ENCODE measurements around the gene PTH1R.

PTH1R gene

DNA sequence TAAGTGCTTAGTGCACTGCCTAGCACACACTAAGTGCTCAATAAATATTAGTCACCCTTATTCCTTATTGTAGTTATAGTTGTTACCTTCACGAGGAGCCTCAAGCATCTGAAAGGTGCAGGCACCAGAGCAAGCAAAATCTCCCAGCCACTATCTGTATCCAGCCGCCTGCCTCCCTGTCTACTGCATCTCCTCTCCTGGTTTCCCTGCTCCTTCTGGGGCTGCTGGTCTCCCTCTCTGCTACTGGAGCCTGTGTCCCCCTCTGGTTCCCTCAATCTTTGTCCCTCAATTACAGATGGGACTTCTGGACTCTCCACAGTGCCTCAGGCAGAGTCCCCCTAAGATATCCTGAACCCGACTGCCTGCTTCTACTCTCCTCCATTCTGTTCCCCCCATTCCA is 33.1 kb upstream of the PTH1R start:
- Mint-ChIP-seq H3K27ac (no peak overlapping the region), H3K9me3 (peaks cover 45% of the 10 kb centered on the region), H3K4me3 (peak overlapping the region; percentile 49), H3K4me1 (peaks cover 34% of the 10 kb centered on the region), H3K36me3 (ENCODE audit: low read depth) (peaks cover 24% of the 10 kb centered on the region), H3K27me3 (ENCODE audit: low read depth, poor library complexity) (no peaks in the 10 kb centered on the region)
- DNase-seq, result no peak
- no peak for TF ChIP-seq CTCF (IDR thresholded peaks at IDR 0.05)

- no peak overlapping the region for H3K27ac Mint-ChIP-seq
- TF ChIP-seq CTCF (IDR thresholded peaks at IDR 0.05), result no peak
- H3K9me3 Mint-ChIP-seq, result peaks cover 42% of the 10 kb centered on the region
- peaks cover 36% of the 10 kb centered on the region for H3K4me1 Mint-ChIP-seq
- H3K4me3 Mint-ChIP-seq, result peak overlapping the region; percentile 49
- no peak for DNase-seq
- peaks cover 23% of the 10 kb centered on the region for H3K36me3 Mint-ChIP-seq (ENCODE audit: low read depth)
- no peaks in the 10 kb centered on the region for H3K27me3 Mint-ChIP-seq (ENCODE audit: low read depth, poor library complexity)
These were observed 32.6 kb upstream of the PTH1R start for GRCh38 chr3:46844881-46845312.

- Mint-ChIP-seq H3K4me3 (peak overlapping the region; percentile 72), H3K36me3 (ENCODE audit: low read depth) (peaks cover 21% of the 10 kb centered on the region), H3K9me3 (peaks cover 38% of the 10 kb centered on the region), H3K27me3 (ENCODE audit: low read depth, poor library complexity) (no peaks in the 10 kb centered on the region), H3K4me1 (peaks cover 41% of the 10 kb centered on the region), H3K27ac (peak overlapping the region; percentile 82)
- no peak for TF ChIP-seq CTCF (IDR thresholded peaks at IDR 0.05)
- DNase-seq, result peak; percentile 47
These were observed 32.1 kb upstream of the PTH1R start for GRCh38 chr3:46845397-46845859.

DNA sequence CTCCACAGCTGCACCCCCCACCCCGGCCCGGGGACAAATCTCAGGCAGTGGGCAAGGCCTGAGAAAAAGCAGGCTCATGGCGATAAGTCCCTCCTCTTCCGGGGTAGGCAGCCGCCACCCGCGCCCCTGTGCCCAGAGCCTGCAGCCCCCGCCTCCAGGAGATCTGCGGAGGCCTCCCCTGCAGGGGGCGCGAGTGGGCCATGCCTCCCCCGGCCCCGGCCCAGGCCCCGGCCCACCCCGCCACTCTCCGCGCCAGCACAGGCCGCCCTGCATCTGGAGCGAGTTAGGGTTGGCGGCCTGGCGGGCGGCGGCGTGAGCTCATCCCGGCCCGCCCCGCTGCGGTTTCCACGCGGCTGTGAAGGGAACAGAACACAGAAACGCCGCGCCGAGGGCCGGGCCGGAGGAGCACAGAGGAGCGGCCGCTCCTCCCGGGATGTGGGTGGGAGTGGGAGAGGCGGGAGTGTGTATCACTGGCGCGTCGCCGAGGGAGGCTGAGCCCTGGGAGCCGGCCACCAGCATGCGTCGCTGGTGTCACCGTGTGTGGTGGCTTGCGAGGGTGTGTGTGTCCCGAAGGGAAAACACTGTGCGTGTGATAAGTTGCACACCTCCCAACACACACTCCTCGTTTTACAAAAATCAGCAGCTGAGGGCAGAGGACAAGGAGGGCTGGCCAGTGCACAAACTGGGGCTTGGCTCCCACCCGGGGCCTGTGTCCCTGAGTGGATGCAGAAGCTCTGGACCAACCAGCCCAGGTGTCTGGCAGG is 31.5 kb upstream of the PTH1R start:
- Mint-ChIP-seq H3K27me3 (ENCODE audit: low read depth, poor library complexity) (no peaks in the 10 kb centered on the region), H3K27ac (no peak overlapping the region), H3K9me3 (peaks cover 32% of the 10 kb centered on the region), H3K36me3 (ENCODE audit: low read depth) (peaks cover 19% of the 10 kb centered on the region), H3K4me3 (no peak overlapping the region), H3K4me1 (peaks cover 42% of the 10 kb centered on the region)
- peak; percentile 59 for TF ChIP-seq CTCF (IDR thresholded peaks at IDR 0.05)
- DNase-seq, result peak; percentile 85

GRCh38 chr3:46846624-46847542 is 30.6 kb upstream of the PTH1R start:
- H3K4me1 Mint-ChIP-seq, result peaks cover 47% of the 10 kb centered on the region
- no peak overlapping the region for H3K27ac Mint-ChIP-seq
- no peaks in the 10 kb centered on the region for H3K27me3 Mint-ChIP-seq (ENCODE audit: low read depth, poor library complexity)
- H3K9me3 Mint-ChIP-seq, result peaks cover 23% of the 10 kb centered on the region
- no peak for DNase-seq
- TF ChIP-seq CTCF (IDR thresholded peaks at IDR 0.05), result no peak
- no peak overlapping the region for H3K4me3 Mint-ChIP-seq
- H3K36me3 Mint-ChIP-seq (ENCODE audit: low read depth), result peaks cover 14% of the 10 kb centered on the region
